HEK293T (cell line): ENCODE results near the gene AARS2.
A peak's percentile ranks its signal among the peaks of the same experiment; 100 is the strongest.

Experiments used
- CTCF ChIA-PET: fragments of 350-600 bp; formaldehyde crosslinking; extraction: SDS; loops from one replicate; lab custom pipeline; 2021; ENCODE audit warnings: antibody characterized with exemption, inconsistent platforms; lab: Yijun Ruan, JAX
- POLR2A ChIA-PET: fragments of 350-600 bp; formaldehyde crosslinking; extraction: SDS; loops from one replicate; lab custom pipeline; 2020; ENCODE audit warnings: antibody characterized with exemption, inconsistent platforms; lab: Yijun Ruan, JAX
- DNase-seq: peaks from one replicate; pipeline ENCODE4 v3.0.0; 2012; ENCODE audit warnings: mixed read lengths; ENCODE audit errors: extremely low spot score
- ARNT ChIP-seq: fragments of 450-650 bp; IDR thresholded peaks from 2 replicates; pipeline ENCODE4 v1.6.1; 2017; ENCODE audit warnings: mild to moderate bottlenecking
- BHLHE40 ChIP-seq: fragments of 450-650 bp; IDR thresholded peaks from 2 replicates; pipeline ENCODE4 v1.6.1; 2016; ENCODE audit warnings: mild to moderate bottlenecking, moderate library complexity, borderline replicate concordance
- CTBP1 ChIP-seq: fragments of 450-650 bp; IDR thresholded peaks from 2 replicates; pipeline ENCODE4 v1.6.1; 2016; ENCODE audit warnings: borderline replicate concordance
- ELF4 ChIP-seq: fragments of 450-650 bp; IDR thresholded peaks from 2 replicates; pipeline ENCODE4 v1.6.1; 2017; ENCODE audit warnings: antibody characterized with exemption
- FOXA1 ChIP-seq: fragments of 450-650 bp; IDR thresholded peaks from 2 replicates; pipeline ENCODE4 v1.6.1; 2016; ENCODE audit warnings: mild to moderate bottlenecking
- FOXK2 ChIP-seq: fragments of 450-650 bp; IDR thresholded peaks from 2 replicates; pipeline ENCODE4 v1.6.1; 2016; ENCODE audit warnings: mild to moderate bottlenecking
- FOXM1 ChIP-seq: fragments of 450-650 bp; IDR thresholded peaks from 2 replicates; pipeline ENCODE4 v1.6.1; 2017; ENCODE audit warnings: mild to moderate bottlenecking, borderline replicate concordance
- HDGF ChIP-seq: fragments of 450-650 bp; IDR thresholded peaks from 2 replicates; pipeline ENCODE4 v1.6.1; 2017; ENCODE audit warnings: antibody characterized with exemption, borderline replicate concordance
- L3MBTL2 ChIP-seq: fragments of 450-650 bp; conservative IDR thresholded peaks from 2 replicates; pipeline ENCODE4 v1.6.1; 2016; ENCODE audit warnings: mild to moderate bottlenecking
- LEF1 ChIP-seq: fragments of 450-650 bp; IDR thresholded peaks from 2 replicates; pipeline ENCODE4 v1.6.1; 2017; ENCODE audit warnings: mild to moderate bottlenecking, borderline replicate concordance
- NFRKB ChIP-seq: fragments of 450-650 bp; IDR thresholded peaks from 2 replicates; pipeline ENCODE4 v1.6.1; 2016; ENCODE audit warnings: mild to moderate bottlenecking, moderate library complexity
- PKNOX1 ChIP-seq: fragments of 450-650 bp; IDR thresholded peaks from 2 replicates; pipeline ENCODE4 v1.6.1; 2016
- SP1 ChIP-seq: fragments of 450-650 bp; IDR thresholded peaks from 2 replicates; pipeline ENCODE4 v1.6.1; 2017
- SUZ12 ChIP-seq: fragments of 450-650 bp; IDR thresholded peaks from 2 replicates; pipeline ENCODE4 v1.6.1; 2016; ENCODE audit warnings: mild to moderate bottlenecking
- TARDBP ChIP-seq: fragments of 450-650 bp; IDR thresholded peaks from 2 replicates; pipeline ENCODE4 v1.6.1; 2016
- ZNF384 ChIP-seq: fragments of 450-650 bp; IDR thresholded peaks from 2 replicates; pipeline ENCODE4 v1.6.1; 2016

Gene AARS2

GRCh38 chr6:44300292-44300823 is 12.8 kb downstream of the AARS2 start:
- POLR2A ChIA-PET = interaction anchor here (1.3 to 1.6 kb wide), 3 partner anchors 8 to 53 kb away, joined by 3 to 4 read pairs (median 4); partner anchors contain the start of gene HSP90AB1
- DNase-seq = no peak
- CTCF ChIA-PET = no interaction called here
- no peak for TF ChIP-seq SP1
- TF ChIP-seq CTBP1 = no peak
- no peak for TF ChIP-seq FOXA1
- TF ChIP-seq TARDBP = no peak
- no peak for TF ChIP-seq ZNF384
- TF ChIP-seq PKNOX1 = no peak
- no peak for TF ChIP-seq FOXK2
- TF ChIP-seq ELF4 = no peak
- no peak for TF ChIP-seq HDGF
- TF ChIP-seq LEF1 = no peak

GRCh38 chr6:44298864-44299263 is 14.3 kb downstream of the AARS2 start:
- no peak for TF ChIP-seq ZNF384
- no peak for TF ChIP-seq HDGF
- no peak for TF ChIP-seq TARDBP
- no peak for TF ChIP-seq ELF4
- ChIA-PET POLR2A (interaction anchor here (0.9 kb wide), 1 partner anchor 14 kb away, joined by 6 read pairs; the partner anchor contains the start of gene AARS2), CTCF (interaction anchor here (0.6 to 1.3 kb wide), 5 partner anchors 9 to 121 kb away, joined by 3 to 5 read pairs (median 3); partner anchors contain the start of gene AARS2)
- no peak for DNase-seq

- DNase-seq = no peak
- ChIA-PET POLR2A (interaction anchor here (0.6 to 1.1 kb wide), 2 partner anchors 11 to 20 kb away, joined by 3 read pairs; no protein-coding TSS in a partner anchor), CTCF (interaction anchor here (0.7 to 1.3 kb wide), 4 partner anchors 9 to 41 kb away, joined by 3 to 5 read pairs (median 4); partner anchors contain the start of gene AARS2)
- TF ChIP-seq PKNOX1 (no peak), HDGF (no peak), FOXM1 (no peak), BHLHE40 (no peak), FOXK2 (no peak), ARNT (no peak), LEF1 (no peak), TARDBP (no peak), SUZ12 (no peak), SP1 (no peak), L3MBTL2 (no peak), NFRKB (no peak), CTBP1 (no peak), FOXA1 (no peak), ELF4 (no peak), ZNF384 (no peak)
Observed at GRCh38 chr6:44298055-44298803, 14.9 kb downstream of the AARS2 start.

GRCh38 chr6:44297063-44298038 is 15.8 kb downstream of the AARS2 start:
- peak; percentile 56 for DNase-seq
- POLR2A ChIA-PET = interaction anchor here (0.6 to 1.6 kb wide), 3 partner anchors 12 to 33 kb away, joined by 3 read pairs; no protein-coding TSS in a partner anchor
- CTCF ChIA-PET = interaction anchor here (0.9 kb wide), 1 partner anchor 9 kb away, joined by 3 read pairs; no protein-coding TSS in a partner anchor
- TF ChIP-seq HDGF (no peak), ELF4 (no peak), SP1 (no peak)

GRCh38 chr6:44294832-44295791 is 18.0 kb downstream of the AARS2 start:
- CTCF ChIA-PET = interaction anchor here (0.7 to 1.8 kb wide), 4 partner anchors 10 to 27 kb away, joined by 3 to 9 read pairs (median 6); no protein-coding TSS in a partner anchor
- DNase-seq = no peak
- POLR2A ChIA-PET = interaction anchor here (0.6 to 1.6 kb wide), 7 partner anchors 9 to 92 kb away, joined by 3 to 11 read pairs (median 3); partner anchors contain the start of genes AARS2 and CDC5L

More at GRCh38 chr6:44294832-44295791, 18.0 kb downstream of the AARS2 start:
- TF ChIP-seq NFRKB = no peak
- TF ChIP-seq TARDBP = no peak
- no peak for TF ChIP-seq ELF4
- TF ChIP-seq ARNT = no peak
- no peak for TF ChIP-seq FOXM1
- TF ChIP-seq SP1 = no peak
- no peak for TF ChIP-seq CTBP1
- TF ChIP-seq FOXA1 = no peak
- no peak for TF ChIP-seq L3MBTL2
- TF ChIP-seq LEF1 = no peak
- no peak for TF ChIP-seq ZNF384
- TF ChIP-seq HDGF = no peak
- no peak for TF ChIP-seq SUZ12
- no peak for TF ChIP-seq BHLHE40
- TF ChIP-seq FOXK2 = no peak
